SK-N-SH (cell line): ENCODE measurements around the gene SGTA. TPM values are rescaled to one million over a fixed set of nuclear protein-coding genes. Genes with fewer than 3 reads are reported as not detected.

Source experiments
- CTCF ChIA-PET: fragments of 300-600, 350-600 bp; formaldehyde crosslinking; extraction: SDS; loops from one replicate; lab custom pipeline; 2021; lab: Yijun Ruan, JAX
- POLR2A ChIA-PET: fragments of 350-600 bp; sonication (Branson Sonifier 250); formaldehyde crosslinking; extraction: SDS; loops from one replicate; lab custom pipeline; 2020; ENCODE audit warnings: antibody characterized with exemption, inconsistent platforms; lab: Yijun Ruan, JAX
- DNase-seq: peaks from one replicate; pipeline ENCODE4 v3.0.0; 2012
- H2AFZ ChIP-seq: fragments of 200-600 bp; sonication (generic); 2 replicates; pipeline ENCODE4 v1.8.1; 2016; ENCODE audit warnings: antibody characterized with exemption, mild to moderate bottlenecking, low read depth
- H3F3A ChIP-seq: fragments of 200-600 bp; sonication (generic); replicated peaks from 2 replicates; pipeline ENCODE3; 2016; ENCODE audit warnings: antibody characterized with exemption, mild to moderate bottlenecking; ENCODE audit not compliant: insufficient read depth
- H3K27ac ChIP-seq, 2 experiments: fragments of 200-500 bp in 1 of 2; fragments of 200-600 bp in 1 of 2; sonication (Bioruptor generic) in 1 of 2; sonication (generic), shearing (Covaris generic) in 1 of 2; 2 replicates each; pipeline versions ENCODE4 v1.5.1 to v1.6.1; 2014 to 2016; ENCODE audit warnings: low read depth in 2 of 2, inconsistent platforms in 1 of 2, low read length in 1 of 2, mild to moderate bottlenecking in 1 of 2, mixed read lengths in 1 of 2
- H3K27me3 ChIP-seq: fragments of 200-600 bp; sonication (generic), shearing (Covaris generic); 2 replicates; pipeline ENCODE4 v1.6.1; 2016; ENCODE audit warnings: mixed run types; ENCODE audit not compliant: insufficient read depth
- H3K36me3 ChIP-seq, 2 experiments: fragments of 200-500 bp in 1 of 2; fragments of 200-600 bp in 1 of 2; sonication (Bioruptor generic) in 1 of 2; sonication (generic) in 1 of 2; replicated peaks in 1 of 2; 2 replicates each; pipeline versions ENCODE3 to v1.5.1; 2014 to 2016; ENCODE audit warnings: low read length in 1 of 2, mild to moderate bottlenecking in 1 of 2; ENCODE audit not compliant: insufficient read depth in 2 of 2, control insufficient read depth in 1 of 2
- H3K4me1 ChIP-seq, 2 experiments: fragments of 200-500 bp in 1 of 2; fragments of 200-600 bp in 1 of 2; sonication (Bioruptor generic) in 1 of 2; sonication (generic), shearing (Covaris generic) in 1 of 2; 2 replicates each; pipeline versions ENCODE4 v1.5.1 to v1.6.1; 2014 to 2016; ENCODE audit warnings: low read depth in 1 of 2, low read length in 1 of 2, mixed run types in 1 of 2; ENCODE audit not compliant: insufficient read depth in 2 of 2, control insufficient read depth in 1 of 2
- H3K4me2 ChIP-seq: fragments of 200-600 bp; sonication (generic), shearing (Covaris generic); 2 replicates; pipeline ENCODE4 v1.6.1; 2017; ENCODE audit warnings: mixed run types
- H3K4me3 ChIP-seq, 2 experiments: fragments of 200-500 bp in 1 of 2; fragments of 200-600 bp in 1 of 2; sonication (Bioruptor generic) in 1 of 2; sonication (generic), shearing (Covaris generic) in 1 of 2; 2 replicates each; pipeline versions ENCODE4 v1.5.1 to v1.8.1; 2014 to 2016; ENCODE audit warnings: low read depth in 2 of 2, inconsistent platforms in 1 of 2, low read length in 1 of 2, mild to moderate bottlenecking in 1 of 2, mixed read lengths in 1 of 2, moderate library complexity in 1 of 2
- H3K79me2 ChIP-seq: fragments of 200-600 bp; sonication (generic); 2 replicates; pipeline ENCODE4 v1.8.1; 2017; ENCODE audit warnings: mild to moderate bottlenecking; ENCODE audit not compliant: insufficient read depth
- H3K9ac ChIP-seq: fragments of 200-600 bp; sonication (generic); 2 replicates; pipeline ENCODE4 v1.6.1; 2017; ENCODE audit warnings: mixed run types
- H3K9me2 ChIP-seq: fragments of 200-600 bp; sonication (generic); 2 replicates; pipeline ENCODE4 v1.6.1; 2017; ENCODE audit warnings: mixed run types
- H3K9me3 ChIP-seq: fragments of 200-600 bp; sonication (generic); 2 replicates; pipeline ENCODE4 v1.6.1; 2017; ENCODE audit warnings: mixed run types, mild to moderate bottlenecking, moderate library complexity
- H4K20me1 ChIP-seq: fragments of 200-600 bp; sonication (generic); 2 replicates; pipeline ENCODE4 v1.6.1; 2017; ENCODE audit warnings: mild to moderate bottlenecking, mixed run types; ENCODE audit not compliant: insufficient read depth
- CHD2 ChIP-seq: fragments of 150-350 bp; IDR thresholded peaks from 2 replicates; pipeline ENCODE4 v1.6.1; 2018; ENCODE audit warnings: low read length; ENCODE audit not compliant: partially characterized antibody
- CTCF ChIP-seq: fragments of 200-600 bp; sonication (generic); IDR thresholded peaks from 2 replicates; pipeline ENCODE4 v1.6.1; 2017; ENCODE audit warnings: antibody characterized with exemption, mild to moderate bottlenecking, moderate library complexity
- ELF1 ChIP-seq: IDR thresholded peaks from 2 replicates; pipeline ENCODE4 v1.4.0; 2012
- EP300 ChIP-seq, 2 experiments: IDR thresholded peaks; 2 replicates each; pipeline versions ENCODE4 v1.4.0 to v1.6.1; 2012; ENCODE audit warnings: borderline replicate concordance in 1 of 2, low read depth in 1 of 2, low read length in 1 of 2
- EZH2phosphoT487 ChIP-seq: fragments of 200-600 bp; sonication (generic); IDR thresholded peaks from 2 replicates; pipeline ENCODE4 v1.6.1; 2017; ENCODE audit warnings: low read depth, mixed run types, mild to moderate bottlenecking, antibody characterized with exemption, moderate library complexity, borderline replicate concordance
- GATA2 ChIP-seq: sonication (generic); formaldehyde crosslinking; IDR thresholded peaks from 2 replicates; pipeline ENCODE4 v1.5.0; 2020; ENCODE audit warnings: mild to moderate bottlenecking, missing genetic modification reagents
- MEF2A ChIP-seq: IDR thresholded peaks from 2 replicates; pipeline ENCODE4 v1.4.0; 2012; ENCODE audit warnings: low read depth, borderline replicate concordance
- NFIC ChIP-seq: IDR thresholded peaks from 2 replicates; pipeline ENCODE4 v1.4.0; 2012; ENCODE audit warnings: borderline replicate concordance
- PBX3 ChIP-seq: IDR thresholded peaks from 2 replicates; pipeline ENCODE4; 2012
- REST ChIP-seq: IDR thresholded peaks from 2 replicates; pipeline ENCODE4 v1.6.1; 2012; ENCODE audit warnings: mild to moderate bottlenecking, low read depth, low read length, moderate library complexity
- RXRA ChIP-seq: IDR thresholded peaks from 2 replicates; pipeline ENCODE4 v1.4.0; 2012; ENCODE audit warnings: low read depth, mild to moderate bottlenecking, borderline replicate concordance
- SIN3A ChIP-seq: IDR thresholded peaks from 2 replicates; pipeline ENCODE4 v1.6.1; 2012; ENCODE audit warnings: low read depth, mild to moderate bottlenecking, low read length, moderate library complexity, borderline replicate concordance
- SMC3 ChIP-seq: IDR thresholded peaks from 2 replicates; pipeline ENCODE4 v1.6.1; 2012; ENCODE audit warnings: low read depth, low read length, improper control_type of control experiment
- TCF12 ChIP-seq: IDR thresholded peaks from 2 replicates; pipeline ENCODE4 v1.4.0; 2012
- TEAD4 ChIP-seq: IDR thresholded peaks from 2 replicates; pipeline ENCODE4 v1.4.0; 2012; ENCODE audit warnings: mild to moderate bottlenecking, borderline replicate concordance; ENCODE audit not compliant: insufficient read depth
- WGBS: methylation state at CpG from one replicate; pipeline ENCODE4 v1.1.6; 2017; ENCODE audit warnings: low lambda C conversion rate; 5-methylcytosine and 5-hydroxymethylcytosine counted together
- polyA plus RNA-seq, 3 experiments: library from polyadenylated mRNA; depleted of rRNA; stranded (reverse); fragments of >200 nt; gene quantifications; 2 replicates each; pipeline ENCODE4 v1.2.3, GENCODE V29; 2012

The SGTA gene
- polyA plus RNA-seq, 1 of the 3 experiments (the other 2 are of a cell fraction), result 78.4 TPM

GRCh38 chr19:2756921-2757881 is 25.9 kb downstream of the SGTA start (continued):
- no peak for TF ChIP-seq EP300 (IDR thresholded peaks at IDR 0.05; ENCODE audit: borderline replicate concordance in 1 of 2, low read depth in 1 of 2, low read length in 1 of 2)
- no peak for TF ChIP-seq CHD2
- no peak for TF ChIP-seq SIN3A
- no peak for TF ChIP-seq CTCF
- TF ChIP-seq MEF2A, result no peak
- TF ChIP-seq, all 33 proteins: peak for 0

GRCh38 chr19:2756477-2756876 is 26.6 kb downstream of the SGTA start:
- CTCF ChIA-PET, result interaction anchor here (1.2 to 9.1 kb wide), 2 partner anchors 108 to 145 kb away, joined by 3 to 142 read pairs; no protein-coding TSS in a partner anchor

More at GRCh38 chr19:2756477-2756876, 26.6 kb downstream of the SGTA start:
- DNase-seq, result no peak
- H3K36me3 ChIP-seq, result peaks cover 0 to 36% of the 10 kb centered on the region in 2 experiments
- H3K4me2 ChIP-seq, result no peak overlapping the region
- no peaks in the 10 kb centered on the region for H3F3A ChIP-seq
- no peaks in the 10 kb centered on the region for H3K4me1 ChIP-seq
- H3K79me2 ChIP-seq, result no peaks in the 10 kb centered on the region
- no peaks in the 10 kb centered on the region for H3K27me3 ChIP-seq
- H3K9me3 ChIP-seq, result no peaks in the 10 kb centered on the region
- 91% methylated on average over 8 of the region's 8 CpGs for WGBS
- no peak overlapping the region for H3K27ac ChIP-seq
- POLR2A ChIA-PET, result no interaction called here
- no peak for TF ChIP-seq REST
- no peak for TF ChIP-seq RXRA
- TF ChIP-seq SMC3, result no peak
- no peak for TF ChIP-seq NFIC
- no peak for TF ChIP-seq TCF12
- no peak for TF ChIP-seq EZH2phosphoT487
- TF ChIP-seq GATA2 (CRISPR knock-in tag), result no peak
- TF ChIP-seq ELF1, result no peak
- TF ChIP-seq TEAD4, result no peak
- no peak for TF ChIP-seq PBX3
- H3K9ac ChIP-seq, result no peak overlapping the region
- H3K9me2 ChIP-seq, result no peaks in the 10 kb centered on the region
- H3K4me3 ChIP-seq, result no peak overlapping the region
- H4K20me1 ChIP-seq, result no peaks in the 10 kb centered on the region
- H2AFZ ChIP-seq, result no peak overlapping the region
